Glutamatergic neuron (in vitro differentiated cells): ENCODE measurements around the gene SUGCT. TPM values are rescaled to one million over a fixed set of nuclear protein-coding genes. Genes with fewer than 3 reads are reported as not detected.

Source experiments
- DNase-seq: peaks from one replicate; pipeline ENCODE4 v3.0.0; 2022
- H3K27ac Mint-ChIP-seq: one replicate; pipeline ENCODE4 v1.8.0; 2020; ENCODE audit warnings: mild to moderate bottlenecking, mixed read lengths, inconsistent platforms; ENCODE audit not compliant: unreplicated experiment
- H3K27me3 Mint-ChIP-seq: one replicate; pipeline ENCODE4 v1.8.0; 2020; ENCODE audit warnings: mild to moderate bottlenecking, moderate library complexity, mixed read lengths, inconsistent platforms; ENCODE audit not compliant: unreplicated experiment
- H3K36me3 Mint-ChIP-seq: one replicate; pipeline ENCODE4 v1.8.0; 2020; ENCODE audit warnings: mild to moderate bottlenecking, mixed read lengths, inconsistent platforms; ENCODE audit not compliant: unreplicated experiment
- H3K4me1 Mint-ChIP-seq: one replicate; pipeline ENCODE4 v1.8.0; 2020; ENCODE audit warnings: mild to moderate bottlenecking, low read depth, mixed read lengths, inconsistent platforms; ENCODE audit not compliant: unreplicated experiment
- H3K4me3 Mint-ChIP-seq: one replicate; pipeline ENCODE4 v1.8.0; 2020; ENCODE audit warnings: mild to moderate bottlenecking, mixed read lengths, inconsistent platforms; ENCODE audit not compliant: unreplicated experiment
- H3K9me3 Mint-ChIP-seq: one replicate; pipeline ENCODE4 v1.8.0; 2020; ENCODE audit warnings: mild to moderate bottlenecking, moderate library complexity, mixed read lengths, inconsistent platforms; ENCODE audit not compliant: unreplicated experiment
- total RNA-seq: library from RNA; stranded (reverse); fragmentation: NEBNext Ultra II Directional; extraction: Animal tissue kit (Norgen Biotek cat#: 25700); gene quantifications from one replicate; pipeline ENCODE4 v1.2.1, GENCODE V29; 2021; ENCODE audit not compliant: unreplicated experiment
- TF ChIP-seq, protein P1 (sequence below): fragments of 200-600 bp; sonication (generic); IDR thresholded peaks from one replicate; pipeline ENCODE4 v1.5.0; 2021; ENCODE audit not compliant: partially characterized antibody, unreplicated experiment

SUGCT gene
- total RNA-seq, 1 donor from 2014 or later, result 1.2 TPM

- Mint-ChIP-seq H3K9me3 (no peaks in the 10 kb centered on the region), H3K4me3 (no peak overlapping the region)
Measured at GRCh38 chr7:40428421-40428820, 293.6 kb downstream of the SUGCT start.

DNA sequence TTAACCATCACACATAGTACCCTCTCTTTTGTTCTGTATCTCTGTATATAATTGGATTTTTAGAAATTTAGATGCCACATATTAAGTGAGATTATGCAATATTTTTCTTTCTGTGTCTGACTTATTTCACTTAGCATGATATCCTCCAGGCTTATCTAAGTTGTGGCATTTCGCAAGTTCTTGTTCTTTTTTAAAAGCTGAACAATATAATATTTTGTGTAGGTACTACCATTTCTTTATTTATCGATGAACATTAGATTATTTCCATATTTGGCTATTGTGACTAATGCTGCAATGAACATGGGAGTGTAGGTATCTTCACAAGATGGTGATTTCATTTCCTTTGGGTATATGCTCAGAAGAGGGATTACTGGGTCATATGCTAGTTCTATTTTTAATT, 295.0 kb downstream of the SUGCT start:
- Mint-ChIP-seq H3K36me3 (peaks cover 5% of the 10 kb centered on the region), H3K4me1 (no peaks in the 10 kb centered on the region)

More at GRCh38 chr7:40428421-40428820, 293.6 kb downstream of the SUGCT start:
- Mint-ChIP-seq H3K4me1 (no peaks in the 10 kb centered on the region), H3K27ac (no peak overlapping the region), H3K36me3 (peaks cover 5% of the 10 kb centered on the region), H3K27me3 (no peaks in the 10 kb centered on the region)
- TF ChIP-seq, protein P1, sequence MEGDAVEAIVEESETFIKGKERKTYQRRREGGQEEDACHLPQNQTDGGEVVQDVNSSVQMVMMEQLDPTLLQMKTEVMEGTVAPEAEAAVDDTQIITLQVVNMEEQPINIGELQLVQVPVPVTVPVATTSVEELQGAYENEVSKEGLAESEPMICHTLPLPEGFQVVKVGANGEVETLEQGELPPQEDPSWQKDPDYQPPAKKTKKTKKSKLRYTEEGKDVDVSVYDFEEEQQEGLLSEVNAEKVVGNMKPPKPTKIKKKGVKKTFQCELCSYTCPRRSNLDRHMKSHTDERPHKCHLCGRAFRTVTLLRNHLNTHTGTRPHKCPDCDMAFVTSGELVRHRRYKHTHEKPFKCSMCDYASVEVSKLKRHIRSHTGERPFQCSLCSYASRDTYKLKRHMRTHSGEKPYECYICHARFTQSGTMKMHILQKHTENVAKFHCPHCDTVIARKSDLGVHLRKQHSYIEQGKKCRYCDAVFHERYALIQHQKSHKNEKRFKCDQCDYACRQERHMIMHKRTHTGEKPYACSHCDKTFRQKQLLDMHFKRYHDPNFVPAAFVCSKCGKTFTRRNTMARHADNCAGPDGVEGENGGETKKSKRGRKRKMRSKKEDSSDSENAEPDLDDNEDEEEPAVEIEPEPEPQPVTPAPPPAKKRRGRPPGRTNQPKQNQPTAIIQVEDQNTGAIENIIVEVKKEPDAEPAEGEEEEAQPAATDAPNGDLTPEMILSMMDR, result no peak
- DNase-seq, result no peak

GRCh38 chr7:40432046-40432445, 297.2 kb downstream of the SUGCT start:
- H3K27ac Mint-ChIP-seq, result no peak overlapping the region
- H3K4me1 Mint-ChIP-seq, result no peaks in the 10 kb centered on the region
- H3K36me3 Mint-ChIP-seq, result peaks cover 5% of the 10 kb centered on the region
- TF ChIP-seq, protein P1, result no peak
- H3K27me3 Mint-ChIP-seq, result no peaks in the 10 kb centered on the region
- DNase-seq, result no peak
- H3K4me3 Mint-ChIP-seq, result no peak overlapping the region
- no peaks in the 10 kb centered on the region for H3K9me3 Mint-ChIP-seq

More for the DNA sequence above, 295.0 kb downstream of the SUGCT start:
- TF ChIP-seq, protein P1, result no peak
- Mint-ChIP-seq H3K4me3 (no peak overlapping the region), H3K27ac (no peak overlapping the region), H3K9me3 (no peaks in the 10 kb centered on the region), H3K27me3 (no peaks in the 10 kb centered on the region)
- DNase-seq, result no peak

- H3K27ac Mint-ChIP-seq, result no peak overlapping the region
- H3K9me3 Mint-ChIP-seq, result peaks cover 4% of the 10 kb centered on the region
Measured at GRCh38 chr7:40436710-40437109, 301.9 kb downstream of the SUGCT start.

GRCh38 chr7:40437498-40437897, 302.7 kb downstream of the SUGCT start:
- H3K4me1 Mint-ChIP-seq, result peaks cover 5% of the 10 kb centered on the region
- H3K4me3 Mint-ChIP-seq, result no peak overlapping the region
- TF ChIP-seq, protein P1, result no peak
- peaks cover 10% of the 10 kb centered on the region for H3K36me3 Mint-ChIP-seq
- peaks cover 7% of the 10 kb centered on the region for H3K9me3 Mint-ChIP-seq
- DNase-seq, result no peak
- H3K27ac Mint-ChIP-seq, result no peak overlapping the region
- peaks cover 3% of the 10 kb centered on the region for H3K27me3 Mint-ChIP-seq

More at GRCh38 chr7:40436710-40437109, 301.9 kb downstream of the SUGCT start:
- TF ChIP-seq, protein P1, result no peak
- Mint-ChIP-seq H3K4me1 (peaks cover 5% of the 10 kb centered on the region), H3K27me3 (peaks cover 3% of the 10 kb centered on the region), H3K4me3 (no peak overlapping the region), H3K36me3 (peaks cover 9% of the 10 kb centered on the region)
- DNase-seq, result no peak
